Limb (tissue), 2 donors: ENCODE data around the gene ESR1.
"Not testable (repeated sequence)": the region's sequence is repeated elsewhere in the genome, so short reads cannot be mapped to it uniquely, and the experiment has no call there.

Experiments
- DNase-seq, 2 donors: peaks; one replicate each; pipeline ENCODE4 v3.0.0-alpha.2; 2016; ENCODE audit errors: extremely low spot score in 2 of 2

Gene ESR1

GRCh38 chr6:151974061-151974617 lies 166.7 kb downstream of the ESR1 start:
- no peak for DNase-seq

DNA sequence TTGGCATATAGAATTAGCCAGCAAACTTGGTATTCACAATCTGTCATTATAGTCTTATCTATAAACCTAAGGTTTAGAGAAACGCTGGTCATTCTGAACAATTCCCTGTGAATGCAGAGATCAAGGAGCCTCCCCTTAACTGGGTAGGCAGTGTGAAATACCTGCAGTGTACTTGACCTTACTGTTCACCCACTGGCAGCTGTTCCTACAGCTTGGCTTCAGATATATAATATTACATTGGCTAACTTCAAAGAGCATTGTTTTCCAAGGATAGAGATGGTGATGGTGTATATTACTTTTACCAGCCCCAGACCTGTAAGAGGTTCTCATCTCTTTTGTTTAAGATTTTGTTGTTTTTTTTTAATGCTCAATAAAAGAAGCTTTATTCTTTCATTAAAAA lies 168.3 kb downstream of the ESR1 start:
- DNase-seq = no peak

DNA sequence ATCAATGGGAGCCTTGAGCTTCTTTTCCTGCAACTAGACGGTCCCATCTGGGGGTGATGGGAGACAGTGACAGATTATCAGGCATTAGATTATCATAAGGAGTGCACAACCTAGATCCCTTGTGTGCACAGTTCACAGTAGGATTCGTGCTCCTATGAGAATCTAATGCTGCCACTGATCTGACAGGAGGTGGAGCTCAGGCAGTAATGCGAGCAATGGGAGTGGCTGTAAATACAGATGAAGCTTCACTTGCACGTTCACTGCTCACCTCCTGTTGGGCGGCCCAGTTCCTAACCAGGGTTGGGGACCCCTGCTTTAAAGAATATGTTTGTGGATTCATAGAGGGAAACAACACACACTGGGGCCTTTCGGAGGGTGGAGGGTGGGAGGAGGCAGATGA lies 180.7 kb downstream of the ESR1 start:
- DNase-seq = not testable (repeated sequence)

DNA sequence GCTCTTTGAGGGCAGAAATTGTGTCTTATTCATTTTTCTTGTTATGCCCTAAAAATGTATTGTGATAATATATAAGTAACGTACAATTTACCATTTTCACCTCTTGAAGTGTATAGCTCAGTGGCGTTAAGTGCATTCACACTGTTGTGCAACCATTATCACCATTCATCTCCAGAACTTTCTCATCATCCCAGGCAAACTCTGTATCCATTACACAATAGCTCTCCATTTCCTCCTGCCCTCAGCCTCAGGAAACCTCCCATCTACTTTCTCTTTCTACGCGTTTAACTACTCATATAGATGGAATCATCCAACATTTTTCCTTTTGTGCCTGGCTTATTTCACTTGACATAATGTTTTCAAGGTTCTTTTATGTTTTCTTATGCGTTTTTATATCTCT lies 184.6 kb downstream of the ESR1 start:
- no peak for DNase-seq

DNA sequence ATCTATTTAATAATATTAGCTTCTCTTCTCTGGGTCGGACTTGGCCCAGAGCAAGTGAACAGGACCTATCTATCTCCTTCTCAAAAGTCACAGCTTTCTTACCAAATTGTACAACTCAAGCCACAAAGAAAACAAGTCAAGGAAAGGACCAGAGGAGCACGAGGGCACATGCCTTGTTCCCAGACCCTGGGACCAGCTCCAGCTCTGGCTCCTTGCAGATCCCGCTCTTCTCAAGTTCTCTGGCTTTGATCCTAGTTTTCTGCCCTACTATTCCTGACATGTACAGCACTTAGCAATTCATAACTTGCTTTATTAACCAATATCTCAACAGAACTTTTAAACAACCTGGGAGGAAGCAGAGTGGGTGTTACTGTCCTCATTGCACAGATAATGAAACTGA lies 185.9 kb downstream of the ESR1 start:
- no peak for DNase-seq

DNA sequence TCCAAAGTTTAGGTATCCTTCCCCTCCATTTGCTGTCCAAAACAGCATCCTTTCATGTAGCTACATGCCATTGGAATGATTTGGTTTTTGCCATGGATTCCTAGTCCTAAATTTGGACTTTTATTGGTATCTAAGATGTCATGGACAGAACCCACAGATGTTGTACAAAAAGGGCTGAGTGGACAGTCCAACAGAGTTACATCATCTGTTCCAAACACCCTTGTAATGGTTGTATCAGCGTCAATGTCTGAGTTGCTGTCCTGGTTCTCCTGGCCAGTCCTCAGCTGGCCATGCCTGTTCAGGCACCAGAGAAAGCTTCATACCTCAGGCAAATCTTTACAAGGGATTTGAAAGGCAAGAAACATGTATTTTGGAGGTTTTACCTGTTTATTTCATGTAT lies 191.3 kb downstream of the ESR1 start:
- DNase-seq = no peak

DNA sequence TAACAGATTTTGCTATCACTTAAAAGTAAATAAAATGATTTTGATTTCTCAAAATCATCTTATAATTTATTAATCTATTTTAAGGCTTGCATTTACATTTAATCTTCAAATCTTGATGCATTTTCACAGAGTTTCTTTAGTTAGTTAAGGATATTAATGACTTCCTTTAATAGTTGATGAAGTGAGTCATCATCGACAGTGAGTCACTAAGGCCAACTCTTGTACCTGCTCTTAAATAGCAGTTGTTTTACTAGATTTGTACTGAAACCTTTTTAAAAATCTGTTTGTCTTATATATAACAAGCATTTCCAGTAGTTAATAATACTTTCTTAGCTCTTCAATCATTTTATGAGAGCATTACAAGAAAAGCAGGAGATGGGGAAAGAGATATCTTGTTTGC lies 191.7 kb downstream of the ESR1 start:
- DNase-seq = no peak

DNA sequence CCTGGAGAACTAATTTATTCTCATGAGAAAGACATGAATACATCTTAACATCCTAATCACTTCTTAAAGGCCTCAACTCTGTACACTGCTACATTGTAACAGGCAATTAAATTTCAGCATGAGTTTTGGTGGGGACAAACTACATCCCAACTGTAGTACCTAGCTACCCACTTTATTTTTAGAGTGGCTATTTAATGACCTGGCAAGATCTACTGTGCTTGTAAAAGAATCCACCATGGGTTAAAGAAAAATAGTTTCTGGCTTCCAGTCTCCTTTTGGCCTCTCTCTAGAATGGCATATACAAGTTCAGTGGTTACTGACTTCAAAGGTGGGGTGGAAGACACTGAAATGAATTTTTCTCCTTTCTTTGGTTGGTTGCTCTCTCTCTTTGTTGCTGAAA lies 193.9 kb downstream of the ESR1 start:
- no peak for DNase-seq

DNA sequence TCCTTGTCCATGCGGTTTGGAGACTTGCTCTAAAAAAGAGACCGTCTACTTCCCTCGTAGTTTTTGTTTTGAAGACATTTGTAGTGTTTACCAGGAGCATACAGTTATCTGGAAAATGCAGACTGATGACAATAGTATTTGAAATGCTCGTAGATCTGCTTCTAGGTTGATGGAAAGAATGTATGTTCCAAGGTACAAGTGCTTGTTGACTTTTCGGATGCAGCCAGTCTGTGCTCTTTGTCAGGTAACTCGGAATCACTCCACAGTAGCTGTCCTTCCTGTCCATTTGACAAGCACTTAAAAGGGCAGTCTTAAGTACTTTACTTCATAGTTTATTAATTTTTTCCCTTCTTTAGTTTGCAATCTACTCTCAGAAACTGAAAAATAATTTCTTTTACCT lies 194.8 kb downstream of the ESR1 start:
- no peak for DNase-seq

GRCh38 chr6:152004036-152004566 lies 196.6 kb downstream of the ESR1 start:
- DNase-seq = no peak

GRCh38 chr6:152004896-152005295 lies 197.4 kb downstream of the ESR1 start:
- DNase-seq = no peak

DNA sequence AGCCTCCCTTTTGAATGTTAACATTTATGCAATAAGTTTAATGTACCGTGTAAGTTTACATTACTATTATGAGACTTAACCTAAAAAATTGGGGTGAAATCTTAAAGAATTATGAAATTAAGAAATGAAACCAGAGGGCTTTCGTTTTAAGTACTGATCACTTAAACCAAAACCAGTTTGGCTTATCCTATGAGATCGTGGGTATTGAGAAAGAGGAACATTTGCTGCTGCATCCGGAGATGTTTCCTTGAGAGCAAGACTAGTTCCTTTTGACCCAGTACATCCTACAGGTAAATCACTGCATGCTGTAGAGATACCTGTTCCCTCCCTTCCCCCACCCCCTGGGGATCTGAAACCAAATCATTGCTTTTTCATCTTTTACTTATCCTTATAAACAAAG lies 201.3 kb downstream of the ESR1 start:
- DNase-seq = no peak

- DNase-seq = no peak
Observed at GRCh38 chr6:152012227-152012626, 204.7 kb downstream of the ESR1 start.

DNA sequence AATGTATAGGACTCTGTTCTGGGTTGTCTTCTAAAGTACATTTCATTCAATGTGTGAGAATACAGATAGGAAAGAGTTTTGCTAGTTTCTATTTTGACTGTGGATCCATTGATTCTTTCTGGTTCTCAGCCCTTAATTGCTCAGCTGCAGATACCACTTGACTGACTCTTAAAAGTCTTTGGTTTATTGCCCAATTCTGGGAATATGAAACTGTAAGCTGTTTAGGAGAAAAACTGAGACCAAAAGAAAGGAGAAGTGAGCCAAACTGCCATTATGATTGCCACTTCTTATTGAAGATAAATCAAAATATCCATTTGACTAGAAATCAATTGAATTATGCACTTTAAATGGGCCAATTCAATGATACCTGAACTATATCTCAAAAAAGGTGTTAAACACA lies 211.4 kb downstream of the ESR1 start:
- DNase-seq = no peak

GRCh38 chr6:152022303-152022702 lies 214.8 kb downstream of the ESR1 start:
- no peak for DNase-seq

DNA sequence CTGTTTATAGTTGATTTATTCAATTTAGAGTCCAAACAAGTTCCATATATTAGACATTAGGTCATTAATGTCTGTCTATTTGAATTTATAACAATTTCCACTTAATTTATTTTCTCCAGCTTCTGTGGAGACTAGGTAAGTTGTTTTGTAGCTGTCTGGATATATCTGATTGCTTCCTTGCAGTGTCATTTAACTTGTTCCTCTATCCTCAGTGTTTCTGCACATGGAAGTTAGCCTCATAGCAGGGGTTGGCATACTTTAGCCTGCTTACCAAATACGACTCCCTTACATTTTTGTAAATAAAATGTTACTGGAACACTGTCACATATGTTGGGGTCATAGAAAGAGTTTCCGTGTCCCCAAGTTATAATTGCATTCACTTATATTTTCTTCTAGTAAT lies 216.1 kb downstream of the ESR1 start:
- DNase-seq = no peak

DNA sequence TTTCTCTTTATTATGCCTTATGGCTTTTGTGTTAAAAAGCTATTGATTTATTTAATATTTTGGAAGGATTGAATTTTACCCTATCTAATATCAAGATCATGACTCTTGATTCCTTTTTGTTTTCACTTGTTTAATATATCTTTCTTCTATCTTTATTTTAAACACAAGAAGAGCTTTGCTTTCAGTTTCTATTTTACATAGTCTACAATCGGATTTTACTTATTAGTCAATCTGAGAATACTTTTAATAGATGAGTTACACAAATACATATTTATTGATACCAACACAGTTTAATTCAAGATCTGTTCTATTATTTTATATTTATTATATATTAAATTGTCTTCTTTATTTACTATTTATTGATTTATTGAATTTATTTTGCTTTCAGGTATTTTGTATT lies 218.8 kb downstream of the ESR1 start:
- no peak for DNase-seq

DNA sequence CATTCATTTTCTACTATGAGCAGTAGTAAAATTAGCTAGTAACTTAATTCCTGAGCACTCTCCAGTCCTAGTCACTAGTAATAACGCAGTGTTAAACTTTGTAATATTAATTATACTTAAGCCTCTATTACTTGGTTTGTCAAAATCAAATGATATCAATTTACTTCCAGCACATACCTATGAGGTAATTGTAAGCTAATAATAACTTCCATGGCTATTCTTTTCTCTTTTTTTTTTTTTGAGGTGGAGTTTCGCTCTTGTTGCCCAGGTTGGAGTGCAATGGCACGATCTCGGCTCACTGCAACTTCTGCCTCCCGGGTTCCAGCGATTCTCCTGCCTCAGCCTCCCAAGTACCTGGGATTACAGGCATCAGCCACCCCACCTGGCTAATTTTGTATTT lies 219.3 kb downstream of the ESR1 start:
- not testable (repeated sequence) for DNase-seq

DNA sequence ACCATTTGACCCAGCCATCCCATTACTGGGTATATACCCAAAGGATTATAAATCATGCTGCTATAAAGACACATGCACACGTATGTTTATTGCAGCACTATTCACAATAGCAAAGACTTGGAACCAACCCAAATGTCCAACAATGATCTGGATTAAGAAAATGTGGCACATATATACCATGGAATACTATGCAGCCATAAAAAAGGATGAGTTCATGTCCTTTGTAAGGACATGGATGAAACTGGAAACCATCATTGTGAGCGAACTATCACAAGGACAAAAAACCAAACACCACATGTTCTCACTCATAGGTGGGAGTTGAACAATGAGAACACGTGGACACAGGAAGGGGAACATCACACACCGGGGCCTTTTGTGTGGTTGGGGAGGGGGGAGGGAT lies 226.3 kb downstream of the ESR1 start:
- DNase-seq = not testable (repeated sequence)

DNA sequence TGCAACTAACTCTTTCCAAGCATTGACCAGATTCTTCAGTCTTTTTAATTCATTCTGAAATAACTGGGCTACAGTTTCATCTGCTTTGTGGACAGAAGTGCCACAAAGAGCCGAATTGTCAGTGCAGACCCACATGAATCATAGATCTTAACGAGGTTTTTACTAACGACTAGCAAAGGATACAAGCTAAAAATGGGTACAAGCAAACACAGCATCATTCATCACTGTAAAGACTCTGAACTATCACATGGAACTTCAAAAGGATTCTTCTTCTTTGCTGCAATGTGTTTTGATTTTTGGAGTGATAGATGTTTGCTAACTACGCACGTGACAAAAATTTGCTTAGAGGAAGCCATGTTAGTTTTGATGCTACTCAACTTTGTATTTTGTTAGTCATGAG lies 227.1 kb downstream of the ESR1 start:
- no peak for DNase-seq

DNA sequence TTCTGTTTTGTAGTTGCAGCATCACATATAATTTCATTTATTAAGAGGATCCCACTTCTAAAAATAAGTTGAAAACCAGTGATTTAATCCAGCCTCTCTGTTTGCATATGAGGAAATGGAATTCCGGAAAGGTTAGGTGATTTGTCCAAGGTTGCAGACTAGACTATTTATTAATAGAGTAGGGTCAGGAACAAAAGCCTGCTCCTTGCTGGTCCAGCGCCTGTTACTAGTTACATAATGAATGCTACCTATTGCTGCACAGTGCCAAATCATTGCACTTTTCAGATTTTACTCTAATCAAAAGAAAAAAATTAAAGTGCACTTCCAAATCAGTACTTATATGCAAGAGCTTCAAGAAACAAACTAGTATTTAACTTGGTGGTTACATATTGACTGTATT lies 238.6 kb downstream of the ESR1 start:
- DNase-seq = no peak

DNA sequence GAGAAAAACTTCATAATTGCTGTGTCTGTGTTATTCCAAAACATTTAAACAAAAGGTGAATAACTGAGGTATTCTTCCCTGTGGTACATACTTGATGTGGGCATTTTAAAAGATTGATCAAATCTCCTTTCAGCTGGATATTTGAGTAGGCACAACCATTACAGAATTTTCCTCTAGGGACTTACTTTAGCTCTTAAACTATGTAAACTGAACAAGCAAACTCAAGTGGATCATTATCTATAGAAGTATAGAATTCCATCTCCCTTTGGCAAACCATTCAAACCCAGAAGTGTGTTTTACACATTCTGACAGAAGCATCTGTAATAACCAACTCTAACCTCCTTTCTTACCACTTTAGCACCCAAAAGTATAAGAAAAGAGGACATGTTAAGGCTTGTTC lies 241.4 kb downstream of the ESR1 start:
- DNase-seq = no peak

DNA sequence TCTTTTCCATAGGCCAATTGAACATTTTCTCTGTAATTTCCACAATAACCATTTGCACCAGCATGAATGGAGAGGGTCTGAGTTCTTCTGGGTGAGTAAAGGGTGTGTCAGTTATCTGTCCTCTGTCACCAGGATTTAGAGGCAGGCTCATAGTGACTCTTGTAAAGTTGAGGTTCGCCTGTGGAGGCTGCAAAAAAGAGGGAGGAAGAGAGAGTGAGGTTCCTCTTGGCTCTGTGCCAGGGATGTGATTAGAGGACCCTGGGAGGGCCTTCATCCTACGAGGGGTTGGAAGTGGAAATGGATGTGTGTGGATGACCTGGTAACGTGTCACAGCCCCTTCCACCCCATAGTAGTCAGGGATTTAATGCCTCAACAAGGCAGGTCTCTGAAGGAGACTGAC lies 242.0 kb downstream of the ESR1 start:
- DNase-seq = no peak
